ENCODE results near the gene RNU6-9.

RNU6-9 gene

GRCh38 chr19:892243-892893 lies 916 bp upstream of the RNU6-9 start:
- Mint-ChIP-seq H3K27me3 (ENCODE audit: low read depth) (peaks cover 3% of the 10 kb centered on the region), H3K9me3 (no peaks in the 10 kb centered on the region), H3K36me3 (ENCODE audit: low read depth) (peaks cover 25% of the 10 kb centered on the region), H3K4me1 (ENCODE audit: low read depth) (peaks cover 12% of the 10 kb centered on the region), H3K4me3 (peak overlapping the region; percentile 88), H3K27ac (peak overlapping the region; percentile 84)
- no peak for DNase-seq (ENCODE audit: low spot score)

- Mint-ChIP-seq H3K36me3 (ENCODE audit: low read depth) (peaks cover 21% of the 10 kb centered on the region), H3K4me1 (ENCODE audit: low read depth) (peaks cover 8% of the 10 kb centered on the region), H3K9me3 (no peaks in the 10 kb centered on the region), H3K27me3 (ENCODE audit: low read depth) (peaks cover 3% of the 10 kb centered on the region), H3K27ac (no peak overlapping the region), H3K4me3 (no peak overlapping the region)
- DNase-seq (ENCODE audit: low spot score), result no peak
Measured at GRCh38 chr19:896434-896833, 3.1 kb downstream of the RNU6-9 start.

- H3K4me3 Mint-ChIP-seq, result no peak overlapping the region
- no peak for DNase-seq (ENCODE audit: low spot score)
- H3K4me1 Mint-ChIP-seq (ENCODE audit: low read depth), result peaks cover 8% of the 10 kb centered on the region
- H3K27me3 Mint-ChIP-seq (ENCODE audit: low read depth), result peaks cover 3% of the 10 kb centered on the region
- no peaks in the 10 kb centered on the region for H3K9me3 Mint-ChIP-seq
- H3K27ac Mint-ChIP-seq, result no peak overlapping the region
- peaks cover 21% of the 10 kb centered on the region for H3K36me3 Mint-ChIP-seq (ENCODE audit: low read depth)
Measured at GRCh38 chr19:896999-897398, 3.7 kb downstream of the RNU6-9 start.

- peaks cover 21% of the 10 kb centered on the region for H3K36me3 Mint-ChIP-seq (ENCODE audit: low read depth)
- no peak for DNase-seq (ENCODE audit: low spot score)
- no peaks in the 10 kb centered on the region for H3K9me3 Mint-ChIP-seq
- no peak overlapping the region for H3K4me3 Mint-ChIP-seq
- peaks cover 3% of the 10 kb centered on the region for H3K27me3 Mint-ChIP-seq (ENCODE audit: low read depth)
- H3K4me1 Mint-ChIP-seq (ENCODE audit: low read depth), result peaks cover 8% of the 10 kb centered on the region
- H3K27ac Mint-ChIP-seq, result no peak overlapping the region
Measured at GRCh38 chr19:897442-898039, 4.3 kb downstream of the RNU6-9 start.

GRCh38 chr19:898663-899062 lies 5.4 kb downstream of the RNU6-9 start:
- no peak for DNase-seq (ENCODE audit: low spot score)
- H3K27ac Mint-ChIP-seq, result no peak overlapping the region
- H3K36me3 Mint-ChIP-seq (ENCODE audit: low read depth), result peaks cover 17% of the 10 kb centered on the region
- H3K9me3 Mint-ChIP-seq, result no peaks in the 10 kb centered on the region
- peaks cover 2% of the 10 kb centered on the region for H3K4me1 Mint-ChIP-seq (ENCODE audit: low read depth)
- no peaks in the 10 kb centered on the region for H3K27me3 Mint-ChIP-seq (ENCODE audit: low read depth)
- no peak overlapping the region for H3K4me3 Mint-ChIP-seq

- Mint-ChIP-seq H3K27ac (no peak overlapping the region), H3K9me3 (no peaks in the 10 kb centered on the region), H3K36me3 (ENCODE audit: low read depth) (peaks cover 17% of the 10 kb centered on the region), H3K27me3 (ENCODE audit: low read depth) (no peaks in the 10 kb centered on the region), H3K4me3 (no peak overlapping the region), H3K4me1 (ENCODE audit: low read depth) (peaks cover 2% of the 10 kb centered on the region)
- no peak for DNase-seq (ENCODE audit: low spot score)
Measured at GRCh38 chr19:899336-900042, 6.2 kb downstream of the RNU6-9 start.

- peak overlapping the region; percentile 41 for H3K27ac Mint-ChIP-seq
- H3K9me3 Mint-ChIP-seq, result no peaks in the 10 kb centered on the region
- DNase-seq (ENCODE audit: low spot score), result no peak
- no peaks in the 10 kb centered on the region for H3K27me3 Mint-ChIP-seq (ENCODE audit: low read depth)
- peaks cover 17% of the 10 kb centered on the region for H3K36me3 Mint-ChIP-seq (ENCODE audit: low read depth)
- no peak overlapping the region for H3K4me3 Mint-ChIP-seq
- peaks cover 2% of the 10 kb centered on the region for H3K4me1 Mint-ChIP-seq (ENCODE audit: low read depth)
Measured at GRCh38 chr19:900043-900301, 6.7 kb downstream of the RNU6-9 start.

GRCh38 chr19:900302-901111 lies 7.2 kb downstream of the RNU6-9 start:
- Mint-ChIP-seq H3K4me1 (ENCODE audit: low read depth) (peaks cover 2% of the 10 kb centered on the region), H3K36me3 (ENCODE audit: low read depth) (peaks cover 17% of the 10 kb centered on the region), H3K27me3 (ENCODE audit: low read depth) (no peaks in the 10 kb centered on the region), H3K27ac (peak overlapping the region; percentile 41), H3K4me3 (no peak overlapping the region), H3K9me3 (no peaks in the 10 kb centered on the region)
- DNase-seq (ENCODE audit: low spot score), result no peak

GRCh38 chr19:901216-902092 lies 8.2 kb downstream of the RNU6-9 start:
- Mint-ChIP-seq H3K27me3 (ENCODE audit: low read depth) (no peaks in the 10 kb centered on the region), H3K4me3 (no peak overlapping the region), H3K36me3 (ENCODE audit: low read depth) (peaks cover 14% of the 10 kb centered on the region), H3K9me3 (no peaks in the 10 kb centered on the region), H3K27ac (no peak overlapping the region), H3K4me1 (ENCODE audit: low read depth) (peaks cover 4% of the 10 kb centered on the region)
- no peak for DNase-seq (ENCODE audit: low spot score)

GRCh38 chr19:902093-902370 lies 8.7 kb downstream of the RNU6-9 start:
- Mint-ChIP-seq H3K36me3 (ENCODE audit: low read depth) (peaks cover 10% of the 10 kb centered on the region), H3K4me1 (ENCODE audit: low read depth) (peaks cover 7% of the 10 kb centered on the region), H3K27ac (no peak overlapping the region), H3K27me3 (ENCODE audit: low read depth) (no peaks in the 10 kb centered on the region), H3K4me3 (no peak overlapping the region), H3K9me3 (no peaks in the 10 kb centered on the region)
- DNase-seq (ENCODE audit: low spot score), result no peak

GRCh38 chr19:902446-903226 lies 9.4 kb downstream of the RNU6-9 start:
- Mint-ChIP-seq H3K36me3 (ENCODE audit: low read depth) (peaks cover 9% of the 10 kb centered on the region), H3K27me3 (ENCODE audit: low read depth) (no peaks in the 10 kb centered on the region), H3K9me3 (no peaks in the 10 kb centered on the region), H3K27ac (no peak overlapping the region), H3K4me3 (no peak overlapping the region), H3K4me1 (ENCODE audit: low read depth) (peaks cover 7% of the 10 kb centered on the region)
- no peak for DNase-seq (ENCODE audit: low spot score)

- no peaks in the 10 kb centered on the region for H3K9me3 Mint-ChIP-seq
- peaks cover 8% of the 10 kb centered on the region for H3K36me3 Mint-ChIP-seq (ENCODE audit: low read depth)
- no peaks in the 10 kb centered on the region for H3K27me3 Mint-ChIP-seq (ENCODE audit: low read depth)
- no peak for DNase-seq (ENCODE audit: low spot score)
- H3K4me3 Mint-ChIP-seq, result no peak overlapping the region
- peaks cover 7% of the 10 kb centered on the region for H3K4me1 Mint-ChIP-seq (ENCODE audit: low read depth)
- no peak overlapping the region for H3K27ac Mint-ChIP-seq
Measured at GRCh38 chr19:903266-903797, 10.0 kb downstream of the RNU6-9 start.

GRCh38 chr19:904545-904944 lies 11.3 kb downstream of the RNU6-9 start:
- no peak for DNase-seq (ENCODE audit: low spot score)
- Mint-ChIP-seq H3K36me3 (ENCODE audit: low read depth) (peaks cover 13% of the 10 kb centered on the region), H3K4me3 (no peak overlapping the region), H3K27ac (peak overlapping the region; percentile 49), H3K4me1 (ENCODE audit: low read depth) (peaks cover 17% of the 10 kb centered on the region), H3K9me3 (no peaks in the 10 kb centered on the region), H3K27me3 (ENCODE audit: low read depth) (no peaks in the 10 kb centered on the region)

All from T-helper 2 cell treated with Interferon-gamma antibody and Interleukin-4, amounts not matched to agents 5 μg/mL and 100 μg/mL, for 36 hours (primary cell).